Activated T-cell treated with anti-CD3 and anti-CD28 coated beads, Interleukin-2, amount 50 U/mL, for 48 hours (primary cell): ENCODE data around the gene PPL.
"Not testable (repeated sequence)": the region's sequence is repeated elsewhere in the genome, so short reads cannot be mapped to it uniquely, and the experiment has no call there.

Experiments used
- DNase-seq, 2 experiments: peaks; one replicate each; pipeline ENCODE4 v3.0.0-alpha.2; 2020

Gene PPL

DNA sequence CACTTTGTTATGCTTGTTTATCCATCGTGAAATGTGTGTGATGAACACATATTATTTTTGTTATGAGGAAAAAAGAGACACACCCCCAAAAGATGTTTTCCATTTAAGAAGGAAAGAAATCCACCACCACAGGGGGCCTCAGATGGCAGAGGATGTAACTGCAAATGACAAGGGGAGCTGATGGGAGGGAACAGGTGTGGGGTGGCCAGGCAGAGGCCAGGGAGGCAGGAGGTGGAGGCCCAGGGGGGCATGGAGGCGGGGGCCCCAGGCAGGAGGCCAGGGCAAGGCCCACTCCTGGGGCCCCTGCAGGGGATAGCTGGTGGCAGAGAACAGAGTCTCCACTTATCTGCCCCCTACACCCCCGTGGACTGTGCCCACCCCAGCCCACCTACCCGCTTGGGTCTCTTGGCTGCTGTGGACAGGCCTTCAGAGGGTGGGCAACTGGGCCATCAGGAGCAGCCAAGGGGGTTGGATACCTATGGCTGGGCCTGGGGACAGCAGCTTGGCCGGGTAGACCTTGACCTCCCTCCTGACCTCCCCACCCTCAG lies 28.0 kb downstream of the PPL start:
- DNase-seq: no peak

DNA sequence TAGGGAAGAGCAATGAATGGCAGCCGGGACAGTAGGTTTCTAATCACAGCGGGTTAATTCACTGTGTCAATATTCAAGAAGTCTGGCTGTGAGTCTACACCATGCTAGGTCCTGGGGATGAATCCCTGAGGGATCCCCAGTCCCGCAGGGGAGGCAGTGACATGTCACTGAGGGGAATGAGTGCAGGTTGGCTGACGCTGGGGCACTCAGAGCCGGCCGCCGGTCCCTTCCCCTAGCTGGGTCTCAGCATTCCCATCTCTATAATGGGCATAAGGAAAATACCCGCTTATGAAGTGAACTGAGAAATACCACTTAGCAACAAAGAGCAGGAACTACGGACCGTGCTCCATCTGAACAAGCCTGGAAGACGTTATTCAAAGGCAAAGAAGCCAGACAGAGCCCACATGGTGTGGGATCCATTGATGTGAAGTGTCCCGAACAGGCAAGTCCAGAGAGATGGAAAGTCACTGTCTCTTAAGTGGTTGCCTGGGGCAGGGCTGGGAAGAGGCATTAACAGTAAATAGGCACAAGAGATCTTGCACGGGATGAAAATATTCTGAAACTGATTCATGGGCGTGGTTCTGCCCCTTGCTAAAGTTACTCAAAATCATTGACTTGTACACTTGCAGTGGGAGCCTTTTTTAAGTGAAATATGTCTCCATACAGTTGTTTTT lies 31.9 kb downstream of the PPL start:
- no peak for DNase-seq

DNA sequence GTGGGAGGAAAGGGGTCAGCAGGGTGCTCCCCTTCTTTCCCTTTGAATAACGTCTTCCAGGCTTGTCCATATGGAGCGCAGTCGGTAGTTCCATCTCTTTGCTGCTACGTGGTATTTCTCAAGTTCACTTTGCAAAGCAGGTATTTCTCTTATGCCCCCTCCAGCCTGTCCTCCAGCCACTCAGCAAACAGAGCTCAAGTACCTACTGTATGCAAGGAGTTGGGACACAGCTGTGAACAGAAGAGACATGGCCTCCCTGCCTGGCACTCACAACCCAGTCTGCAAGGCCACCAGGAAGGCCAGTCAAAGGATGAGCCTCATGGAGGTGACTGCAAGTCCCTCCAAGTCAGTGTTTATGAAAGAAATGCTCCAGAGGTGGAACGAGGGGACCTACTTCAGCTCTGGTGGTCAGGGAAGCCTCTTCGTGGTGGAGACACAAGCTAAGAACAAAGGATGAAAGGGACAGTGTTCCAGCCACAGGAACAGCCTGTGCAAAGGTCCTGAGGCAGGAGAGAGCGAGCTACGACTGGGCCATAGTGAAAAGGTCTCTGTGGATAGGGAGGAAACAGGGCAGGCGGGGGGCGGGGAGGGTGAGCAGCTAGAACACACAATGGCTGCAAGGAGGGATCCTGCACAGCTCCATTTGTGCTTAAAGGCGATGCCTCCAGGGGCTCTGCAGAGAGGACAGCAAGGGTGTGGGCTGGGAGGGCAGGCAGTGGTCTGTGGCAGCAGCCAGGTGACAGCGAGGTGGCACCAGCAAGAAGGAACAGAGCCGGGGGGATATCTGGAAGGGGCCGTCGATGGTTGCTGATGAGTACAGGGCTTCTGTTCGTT lies 32.6 kb downstream of the PPL start:
- DNase-seq: no peak

DNA sequence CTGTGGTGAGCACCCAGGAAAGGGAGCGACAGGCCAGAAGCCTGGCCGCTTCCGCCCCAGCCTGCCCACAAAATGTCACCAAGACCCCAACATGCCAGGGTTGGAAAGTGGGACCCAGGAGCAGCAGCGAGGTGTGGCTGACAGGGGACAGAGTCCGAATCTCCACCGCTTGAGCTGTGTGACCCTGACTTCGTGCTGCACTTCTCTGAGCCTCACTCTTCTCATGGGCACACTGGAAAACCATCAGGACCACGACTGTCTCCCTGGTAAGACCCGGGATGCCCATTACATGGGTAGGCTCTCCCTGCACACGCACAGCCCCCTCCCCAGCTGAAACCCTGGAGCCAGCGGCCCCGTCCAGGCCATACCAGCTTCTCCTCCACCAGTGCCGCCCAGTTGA lies 34.9 kb downstream of the PPL start:
- DNase-seq: no peak

DNA sequence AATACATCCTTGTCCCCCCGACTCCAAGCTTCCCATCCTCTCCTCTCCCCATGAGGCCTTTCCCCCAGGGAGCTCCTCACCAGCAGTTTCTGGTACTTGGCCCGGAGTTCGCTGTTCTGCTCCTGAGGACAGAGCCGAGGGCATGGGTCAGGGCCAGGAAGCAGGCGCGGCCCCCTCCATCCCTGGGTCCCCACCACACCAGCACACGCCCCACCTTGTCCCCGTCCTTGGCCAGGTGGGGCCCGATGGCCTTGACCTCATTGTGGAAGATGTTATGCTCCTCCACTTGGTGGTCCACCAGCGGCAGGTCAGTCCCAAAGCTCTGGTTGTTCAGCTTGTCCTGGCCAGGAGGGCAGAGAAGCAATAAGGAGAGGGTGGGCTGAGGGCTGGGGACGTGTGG lies 36.2 kb downstream of the PPL start:
- no peak for DNase-seq

DNA sequence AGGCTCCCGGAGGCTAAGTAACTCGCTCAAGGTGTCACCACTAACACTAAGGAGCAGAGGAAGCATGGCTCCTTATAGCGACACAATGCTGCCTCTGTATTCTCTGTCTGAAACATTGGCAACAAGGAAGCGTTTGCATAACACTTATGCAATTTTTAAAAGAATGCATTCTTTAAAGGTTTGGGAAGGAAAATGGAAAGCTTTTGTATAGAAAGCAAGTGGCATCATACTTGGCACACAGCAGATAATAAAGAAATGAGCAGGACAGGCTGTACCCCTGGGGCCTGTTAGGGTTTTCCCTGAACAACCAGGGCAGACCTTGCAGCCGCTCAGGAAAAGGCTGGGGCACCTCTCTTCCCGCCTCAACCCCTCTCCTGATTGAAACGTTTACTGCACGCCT lies 36.9 kb downstream of the PPL start:
- no peak for DNase-seq

DNA sequence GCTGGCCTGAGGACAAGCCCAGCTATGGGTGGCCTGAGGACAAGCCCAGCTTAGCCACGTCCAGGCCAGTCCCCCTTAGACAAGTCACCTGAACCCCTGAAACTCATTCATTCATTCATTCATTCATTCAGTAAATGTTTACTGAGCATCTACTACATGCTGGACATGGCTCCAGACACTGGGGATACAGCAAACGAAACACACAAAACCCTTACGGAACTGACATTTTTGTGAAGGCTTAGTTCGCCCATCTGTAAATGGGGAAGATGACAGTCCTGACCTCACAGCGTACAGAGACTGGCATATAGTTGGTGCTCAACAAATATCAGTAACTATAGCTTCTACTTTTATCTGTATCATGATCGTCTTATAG lies 37.5 kb downstream of the PPL start:
- DNase-seq: no peak

DNA sequence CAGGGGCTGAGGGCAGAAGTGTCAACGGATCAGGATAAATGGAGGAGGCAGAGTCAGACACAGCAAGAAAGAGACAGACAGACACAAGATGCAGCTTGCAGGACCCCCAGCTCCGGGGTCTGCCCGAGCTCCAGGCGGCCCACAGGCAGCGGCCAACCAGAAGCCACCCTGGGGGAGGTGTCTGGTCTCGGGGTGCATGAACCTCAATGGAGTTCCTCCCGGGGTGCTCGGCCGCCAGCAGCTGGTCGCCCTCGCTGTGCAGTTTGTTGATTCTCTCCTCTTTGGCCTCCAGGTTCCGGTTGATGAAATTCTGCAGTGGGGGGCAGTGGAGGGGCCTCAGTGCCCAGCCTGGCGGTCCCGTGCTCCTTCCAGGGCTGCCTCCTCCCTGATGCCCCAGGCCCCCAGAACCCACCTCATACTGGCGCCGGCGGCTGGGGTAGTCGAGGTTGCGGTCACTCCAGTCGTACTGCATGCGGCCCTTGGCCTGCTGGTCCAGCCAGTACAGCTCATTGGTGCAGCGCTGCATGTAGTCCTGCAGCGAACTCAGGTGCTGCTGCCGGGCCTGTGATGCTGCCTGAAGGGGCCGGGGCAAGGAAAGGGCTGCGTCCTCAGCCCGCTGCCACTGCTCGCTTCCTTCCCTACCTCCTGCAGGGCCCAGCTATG lies 38.0 kb downstream of the PPL start:
- DNase-seq: no peak

DNA sequence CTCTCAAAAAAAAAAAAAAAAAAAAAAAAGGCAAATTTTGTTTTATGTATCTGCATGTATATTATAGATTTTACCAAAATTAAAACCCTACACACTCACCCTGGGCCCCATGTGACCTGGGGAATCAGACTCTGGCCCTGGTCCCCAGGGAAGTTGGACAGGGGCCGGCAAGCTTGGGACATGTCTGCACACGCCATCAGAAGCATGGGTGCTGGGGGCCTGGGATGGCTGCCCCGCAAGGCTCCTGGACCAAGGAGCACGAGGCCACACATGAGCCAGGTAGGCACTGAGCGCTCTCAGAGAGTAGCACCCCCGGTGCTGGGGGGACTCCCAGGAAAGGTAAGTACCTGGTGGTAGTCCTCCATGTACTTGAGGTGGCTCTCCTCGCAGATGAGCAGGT lies 39.6 kb downstream of the PPL start:
- no peak for DNase-seq

DNA sequence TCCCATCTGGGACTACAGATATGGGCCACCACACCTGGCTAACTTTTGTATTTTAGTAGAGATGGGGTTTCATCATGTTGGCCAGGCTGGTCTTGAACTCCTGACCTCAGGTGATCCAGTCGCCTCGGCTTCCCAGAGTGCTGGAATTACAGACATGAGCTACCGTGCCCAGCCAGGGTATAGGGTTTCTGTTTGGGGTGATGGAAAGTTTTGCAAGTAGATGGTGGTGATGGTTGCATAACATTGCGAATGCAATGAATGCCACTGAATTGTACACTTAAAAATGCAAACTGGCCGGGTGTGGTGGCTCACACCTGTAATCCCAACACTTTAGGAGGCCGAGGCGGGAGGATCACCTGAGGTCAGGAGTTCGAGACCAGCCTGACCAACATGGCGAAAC lies 40.2 kb downstream of the PPL start:
- DNase-seq: not testable (repeated sequence)

DNA sequence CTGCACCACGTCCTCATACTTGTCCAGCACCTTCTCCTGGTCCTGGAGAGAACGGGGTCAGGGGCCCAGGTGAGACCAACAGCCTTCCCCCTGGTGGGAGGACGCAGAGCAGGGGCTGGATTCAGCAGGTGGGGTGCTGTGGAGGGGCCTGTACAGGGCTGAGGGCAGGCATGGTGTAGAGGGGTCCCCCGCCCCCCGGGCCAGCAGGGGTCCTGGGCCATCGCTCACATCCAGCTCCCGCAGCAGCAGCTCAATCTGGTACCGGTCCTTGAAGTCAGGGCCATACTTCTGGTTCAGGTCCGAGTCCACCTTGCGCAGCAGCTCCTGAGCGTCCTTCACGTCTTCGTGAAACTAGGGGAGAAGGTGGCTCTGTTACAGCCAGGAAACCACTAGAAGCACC lies 41.6 kb downstream of the PPL start:
- DNase-seq: no peak

DNA sequence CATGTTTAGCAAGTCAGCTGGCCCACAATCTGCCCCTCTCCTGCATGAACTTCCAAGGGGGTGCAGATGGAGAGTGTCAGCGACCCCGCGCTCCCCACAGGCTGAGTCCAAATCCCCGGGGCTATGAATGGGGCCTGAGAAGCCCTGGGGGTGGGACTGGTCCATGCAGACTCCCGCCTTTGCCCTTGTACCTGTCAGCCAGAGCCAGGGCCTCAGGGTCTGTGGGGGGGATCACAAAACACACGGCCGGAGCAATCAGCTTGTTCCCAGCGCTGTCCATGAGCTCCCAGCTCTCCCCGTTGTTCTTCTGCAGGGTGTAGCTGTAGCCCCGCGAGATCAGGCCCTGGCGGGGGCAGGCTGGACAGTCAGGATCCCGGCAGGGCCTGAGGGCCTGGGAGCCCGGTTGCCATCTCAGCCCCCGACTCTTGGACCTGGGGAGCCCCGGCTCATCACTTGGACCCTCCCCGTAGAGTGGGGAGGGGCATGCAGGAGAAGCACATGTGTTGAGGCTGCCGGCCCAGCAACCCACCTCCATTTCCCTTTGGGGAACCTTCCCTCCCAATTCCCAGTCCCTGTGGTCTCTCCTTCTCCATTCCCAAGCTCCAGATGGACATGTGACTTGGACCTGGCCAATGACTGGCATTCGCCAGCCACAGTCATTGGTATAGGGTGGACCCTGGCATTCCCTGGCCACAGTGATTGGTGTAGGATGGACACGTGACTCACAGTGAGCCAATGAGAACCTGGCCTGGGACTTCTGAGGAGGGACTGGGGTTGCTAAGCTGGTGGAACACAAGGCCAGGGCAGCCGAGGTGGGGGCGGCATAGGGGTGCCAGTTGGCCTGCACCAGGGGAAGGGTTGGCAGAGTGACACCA lies 42.4 kb downstream of the PPL start:
- no peak for DNase-seq

DNA sequence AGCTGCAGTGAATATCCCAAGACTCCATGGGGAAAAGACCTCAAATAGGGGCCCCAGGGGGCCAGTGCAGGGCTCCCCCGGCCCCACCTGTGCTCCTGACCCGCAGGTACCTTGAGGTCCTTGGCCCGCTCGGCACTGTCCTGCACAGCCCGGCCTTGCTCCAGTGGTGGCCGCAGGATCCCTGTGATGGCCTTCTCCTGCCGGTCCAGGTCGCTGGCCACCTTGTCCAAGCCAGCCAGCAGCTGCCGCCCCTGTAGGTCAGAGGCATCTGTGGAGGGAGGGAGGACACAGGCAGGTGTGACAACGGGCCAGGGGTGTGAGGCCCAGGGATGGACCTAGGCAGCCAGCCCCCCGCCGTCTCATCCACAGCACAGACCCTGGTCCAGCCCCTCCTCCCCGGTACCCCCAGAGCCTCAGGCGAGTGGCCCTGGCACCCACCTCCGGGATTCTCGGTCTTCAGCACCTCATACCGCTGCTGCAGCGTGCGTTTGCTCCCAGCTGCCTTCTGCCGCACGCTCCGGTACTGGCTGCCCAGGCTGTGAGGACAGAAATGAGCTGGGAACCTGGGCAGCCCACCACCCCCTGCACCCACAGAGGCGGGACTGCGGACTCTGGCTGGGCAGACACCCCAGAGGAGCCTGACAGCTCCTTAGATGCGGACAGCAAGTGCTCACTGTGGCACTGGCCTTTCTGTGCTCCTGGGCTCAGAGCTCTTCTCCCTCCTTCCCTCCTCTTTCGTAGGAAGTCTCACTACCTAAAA lies 43.7 kb downstream of the PPL start:
- no peak for DNase-seq

DNA sequence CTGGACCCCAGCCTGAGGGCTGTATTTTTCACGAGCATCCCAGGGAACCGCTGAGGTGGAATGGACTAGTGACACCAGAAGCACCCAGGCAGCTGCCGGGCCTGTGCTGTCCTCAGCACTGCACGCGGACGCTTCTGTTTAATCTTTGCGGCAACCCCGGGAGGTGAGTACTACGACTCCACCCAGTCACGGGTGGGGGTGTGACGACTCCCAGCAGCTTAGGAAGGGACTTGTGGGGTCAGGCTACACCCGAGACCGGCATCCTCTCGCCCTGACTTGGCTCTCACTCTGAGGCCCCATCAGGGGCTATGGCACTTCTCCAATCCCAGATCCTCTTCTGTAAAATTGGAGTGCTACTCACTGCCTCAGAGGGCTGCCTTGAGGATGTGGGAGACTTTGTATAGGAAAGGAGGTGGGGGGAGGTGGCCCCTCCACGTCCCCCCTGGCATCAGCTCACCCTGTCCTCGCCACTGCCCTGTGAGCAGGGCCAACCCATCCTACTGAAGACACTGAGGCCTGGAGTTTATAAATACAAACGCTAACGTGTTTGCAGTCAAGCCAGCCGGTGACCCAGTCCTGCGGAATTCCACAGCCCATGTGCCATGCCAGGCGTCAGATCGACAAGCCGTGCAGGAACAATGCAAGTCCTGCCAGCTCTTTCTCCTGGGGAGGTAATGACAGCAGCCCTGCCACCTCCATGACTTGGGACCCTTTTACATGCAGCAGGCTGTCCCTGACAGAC lies 44.4 kb downstream of the PPL start:
- no peak for DNase-seq

DNA sequence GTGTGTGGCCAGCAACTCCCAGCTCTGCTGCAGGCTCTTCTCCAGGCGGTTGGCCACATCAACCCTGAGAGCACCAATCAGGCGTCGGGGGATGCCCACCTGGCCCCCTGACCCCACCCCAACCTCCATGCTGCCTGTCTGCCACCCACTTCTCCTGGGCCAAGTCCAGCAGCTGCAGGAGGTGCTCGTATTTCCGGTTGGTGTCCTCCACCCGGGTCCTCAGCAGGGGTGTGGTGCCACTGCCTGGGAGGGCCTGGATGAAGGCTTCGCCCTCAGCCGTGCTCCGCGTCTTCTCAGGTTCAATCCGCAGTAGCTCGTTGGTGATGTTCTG lies 45.1 kb downstream of the PPL start:
- DNase-seq: no peak

DNA sequence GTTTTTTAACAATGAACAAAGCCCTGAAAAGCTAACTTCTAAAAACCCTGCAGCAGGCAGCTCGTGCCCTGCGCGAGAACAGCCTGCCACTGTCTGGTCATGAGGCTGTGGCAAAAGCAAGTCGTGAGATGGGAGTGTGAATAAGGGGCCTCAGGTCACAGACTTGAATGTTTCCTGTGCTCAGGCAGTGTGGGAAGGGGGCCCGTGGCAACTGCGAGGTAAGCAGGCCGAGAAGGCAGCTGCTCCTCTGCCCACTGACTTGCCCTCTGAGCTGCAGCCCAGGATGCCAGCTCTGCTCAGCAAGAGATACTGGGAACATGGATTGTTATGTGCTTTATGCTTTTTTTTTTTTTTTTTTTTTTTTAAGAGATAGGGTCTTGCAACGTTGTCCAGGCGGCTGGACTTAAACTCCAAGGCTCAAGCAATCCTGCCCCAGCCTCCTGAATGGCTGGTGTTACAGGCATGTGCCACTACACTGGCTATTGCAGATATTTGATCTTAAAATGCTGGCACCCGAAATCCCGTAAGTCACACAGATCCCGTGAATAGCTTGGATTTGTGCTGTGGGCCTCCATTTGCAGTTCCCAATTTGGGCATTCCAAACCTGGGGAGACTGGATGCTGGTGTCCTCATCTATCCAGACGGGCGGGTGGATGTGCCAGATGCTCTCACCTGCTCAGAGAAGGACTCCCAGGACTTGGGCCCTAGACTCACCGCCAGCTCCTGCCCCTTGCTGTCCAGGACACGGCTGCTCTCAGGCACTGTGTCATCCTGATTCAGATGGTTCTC lies 45.7 kb downstream of the PPL start:
- no peak for DNase-seq

DNA sequence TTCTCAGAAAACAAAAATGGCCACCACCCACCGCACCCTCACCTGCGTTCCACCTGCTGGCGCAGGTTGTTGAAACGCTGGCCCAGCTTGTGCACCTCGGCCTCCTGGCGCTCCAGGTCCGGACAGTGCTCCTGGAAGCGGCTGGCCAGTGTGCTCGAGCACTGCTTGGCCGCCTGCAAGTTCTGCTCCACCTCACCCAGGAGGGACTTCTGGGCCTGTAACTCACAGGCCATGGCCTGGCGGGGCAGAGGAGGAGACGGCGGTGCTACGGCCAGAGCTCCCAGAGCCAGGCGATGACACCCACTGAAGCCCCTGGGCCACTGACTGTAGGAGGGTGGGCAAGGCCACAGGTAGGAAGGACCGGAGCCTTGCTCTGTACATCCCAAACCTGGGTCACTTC lies 46.3 kb downstream of the PPL start:
- no peak for DNase-seq

DNA sequence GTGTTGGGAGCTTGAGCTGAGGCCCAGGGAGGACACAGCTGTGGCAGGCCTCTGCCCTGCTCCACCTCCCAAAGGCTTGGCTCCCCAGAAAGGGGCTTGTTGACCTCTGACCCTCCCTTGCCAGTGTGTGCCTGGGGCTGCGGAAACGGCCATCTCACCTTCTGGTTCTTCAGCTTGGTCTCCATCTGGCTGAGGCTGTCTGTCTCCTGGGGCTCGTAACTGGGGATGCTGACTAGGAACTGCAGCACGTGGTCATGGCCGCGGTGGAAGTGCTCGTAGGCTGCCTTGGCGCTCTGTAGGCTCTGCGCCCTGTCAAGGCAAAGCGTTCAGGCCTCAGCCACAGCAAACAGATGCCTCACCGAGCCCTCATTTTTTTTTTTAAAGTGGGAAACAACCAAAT lies 46.9 kb downstream of the PPL start:
- no peak for DNase-seq

DNA sequence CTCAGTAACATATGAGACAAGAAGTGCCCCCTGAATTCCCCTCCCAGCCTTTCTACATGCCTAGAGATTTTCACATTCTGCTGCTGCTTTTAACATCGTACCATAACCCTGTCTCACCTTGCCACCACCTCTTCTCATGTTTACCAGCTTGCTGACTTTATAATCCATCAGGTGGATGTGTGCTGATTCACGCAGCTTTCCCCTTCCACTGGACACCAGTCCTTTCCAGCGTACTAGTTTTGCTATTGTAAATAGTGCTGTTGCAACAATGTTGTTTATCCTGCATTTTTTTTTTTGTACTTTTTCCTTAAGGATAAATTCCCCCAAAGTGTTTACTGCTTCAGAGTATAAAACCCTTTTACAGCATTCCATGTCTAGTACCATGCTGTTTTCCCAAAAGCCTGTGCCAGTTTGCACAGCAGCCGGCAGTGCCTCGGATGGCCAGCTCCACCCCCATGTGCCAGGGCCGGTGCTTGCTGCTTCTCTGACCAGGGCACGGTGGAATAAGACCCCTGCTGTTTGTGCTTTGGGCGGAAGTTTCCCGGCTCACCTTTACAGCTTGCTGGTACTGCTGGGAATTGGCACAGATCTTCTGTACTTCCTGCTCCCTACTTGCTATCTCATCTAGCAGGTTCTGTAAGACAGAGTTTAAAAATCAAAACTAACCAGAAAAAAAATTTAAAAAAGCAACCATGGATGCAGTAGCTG lies 48.4 kb downstream of the PPL start:
- DNase-seq: no peak

DNA sequence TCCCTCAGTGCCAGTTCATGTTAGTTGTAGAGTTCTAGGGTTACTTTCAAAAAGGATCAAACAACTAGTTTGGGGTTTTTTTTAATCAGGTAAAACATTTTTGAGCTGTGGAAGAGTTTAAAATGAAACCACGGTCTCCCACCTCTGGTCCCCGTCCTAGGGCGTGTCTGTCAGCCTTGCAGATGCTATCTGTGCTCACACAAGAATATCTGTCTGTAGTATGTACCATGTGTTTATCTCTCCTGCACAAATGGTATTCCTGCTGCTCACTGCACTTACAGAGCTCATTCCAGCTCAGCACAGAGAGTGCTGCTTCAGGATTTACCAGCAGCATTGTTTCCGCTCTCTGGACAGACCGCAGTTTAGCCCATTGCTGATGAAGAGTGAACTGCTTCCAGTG lies 50.8 kb downstream of the PPL start:
- DNase-seq: no peak
